HEK293T (cell line): ENCODE data around the gene UBTD1.

Experiments used
- CTCF ChIA-PET: fragments of 350-600 bp; formaldehyde crosslinking; extraction: SDS; loops from one replicate; lab custom pipeline; 2021; ENCODE audit warnings: antibody characterized with exemption, inconsistent platforms; lab: Yijun Ruan, JAX
- POLR2A ChIA-PET: fragments of 350-600 bp; formaldehyde crosslinking; extraction: SDS; loops from one replicate; lab custom pipeline; 2020; ENCODE audit warnings: antibody characterized with exemption, inconsistent platforms; lab: Yijun Ruan, JAX
- DNase-seq: peaks from one replicate; pipeline ENCODE4 v3.0.0; 2012; ENCODE audit warnings: mixed read lengths; ENCODE audit errors: extremely low spot score
- ARNT ChIP-seq: fragments of 450-650 bp; IDR thresholded peaks from 2 replicates; pipeline ENCODE4 v1.6.1; 2017; ENCODE audit warnings: mild to moderate bottlenecking
- BHLHE40 ChIP-seq: fragments of 450-650 bp; IDR thresholded peaks from 2 replicates; pipeline ENCODE4 v1.6.1; 2016; ENCODE audit warnings: mild to moderate bottlenecking, moderate library complexity, borderline replicate concordance
- CTBP1 ChIP-seq: fragments of 450-650 bp; IDR thresholded peaks from 2 replicates; pipeline ENCODE4 v1.6.1; 2016; ENCODE audit warnings: borderline replicate concordance
- ELF4 ChIP-seq: fragments of 450-650 bp; IDR thresholded peaks from 2 replicates; pipeline ENCODE4 v1.6.1; 2017; ENCODE audit warnings: antibody characterized with exemption
- FOXA1 ChIP-seq: fragments of 450-650 bp; IDR thresholded peaks from 2 replicates; pipeline ENCODE4 v1.6.1; 2016; ENCODE audit warnings: mild to moderate bottlenecking
- FOXK2 ChIP-seq: fragments of 450-650 bp; IDR thresholded peaks from 2 replicates; pipeline ENCODE4 v1.6.1; 2016; ENCODE audit warnings: mild to moderate bottlenecking
- FOXM1 ChIP-seq: fragments of 450-650 bp; IDR thresholded peaks from 2 replicates; pipeline ENCODE4 v1.6.1; 2017; ENCODE audit warnings: mild to moderate bottlenecking, borderline replicate concordance
- HDGF ChIP-seq: fragments of 450-650 bp; IDR thresholded peaks from 2 replicates; pipeline ENCODE4 v1.6.1; 2017; ENCODE audit warnings: antibody characterized with exemption, borderline replicate concordance
- L3MBTL2 ChIP-seq: fragments of 450-650 bp; conservative IDR thresholded peaks from 2 replicates; pipeline ENCODE4 v1.6.1; 2016; ENCODE audit warnings: mild to moderate bottlenecking
- LEF1 ChIP-seq: fragments of 450-650 bp; IDR thresholded peaks from 2 replicates; pipeline ENCODE4 v1.6.1; 2017; ENCODE audit warnings: mild to moderate bottlenecking, borderline replicate concordance
- NFRKB ChIP-seq: fragments of 450-650 bp; IDR thresholded peaks from 2 replicates; pipeline ENCODE4 v1.6.1; 2016; ENCODE audit warnings: mild to moderate bottlenecking, moderate library complexity
- PKNOX1 ChIP-seq: fragments of 450-650 bp; IDR thresholded peaks from 2 replicates; pipeline ENCODE4 v1.6.1; 2016
- SP1 ChIP-seq: fragments of 450-650 bp; IDR thresholded peaks from 2 replicates; pipeline ENCODE4 v1.6.1; 2017
- SUZ12 ChIP-seq: fragments of 450-650 bp; IDR thresholded peaks from 2 replicates; pipeline ENCODE4 v1.6.1; 2016; ENCODE audit warnings: mild to moderate bottlenecking
- TARDBP ChIP-seq: fragments of 450-650 bp; IDR thresholded peaks from 2 replicates; pipeline ENCODE4 v1.6.1; 2016
- ZNF384 ChIP-seq: fragments of 450-650 bp; IDR thresholded peaks from 2 replicates; pipeline ENCODE4 v1.6.1; 2016

Gene UBTD1

GRCh38 chr10:97547271-97547600, 48.5 kb downstream of the UBTD1 start:
- ChIA-PET CTCF (interaction anchor here (0.6 to 0.9 kb wide), 2 partner anchors 20 to 86 kb away, joined by 3 read pairs; no protein-coding TSS in a partner anchor), POLR2A (no interaction called here)
- no peak for DNase-seq
- TF ChIP-seq PKNOX1 = no peak
- no peak for TF ChIP-seq HDGF
- no peak for TF ChIP-seq FOXM1
- TF ChIP-seq BHLHE40 = no peak
- no peak for TF ChIP-seq ELF4
- no peak for TF ChIP-seq FOXK2
- no peak for TF ChIP-seq L3MBTL2
- TF ChIP-seq TARDBP = no peak
- TF ChIP-seq FOXA1 = no peak
- TF ChIP-seq SP1 = no peak
- TF ChIP-seq ARNT = no peak
- no peak for TF ChIP-seq LEF1
- no peak for TF ChIP-seq NFRKB
- no peak for TF ChIP-seq SUZ12
- TF ChIP-seq CTBP1 = no peak
- no peak for TF ChIP-seq ZNF384

- POLR2A ChIA-PET = no interaction called here
- DNase-seq = no peak
- CTCF ChIA-PET = no interaction called here
Observed at GRCh38 chr10:97547962-97548361, 49.2 kb downstream of the UBTD1 start.

GRCh38 chr10:97548828-97549455, 50.2 kb downstream of the UBTD1 start:
- POLR2A ChIA-PET = no interaction called here
- TF ChIP-seq L3MBTL2 (no peak), NFRKB (no peak), PKNOX1 (no peak), HDGF (no peak), LEF1 (no peak), FOXM1 (no peak), SP1 (no peak), FOXK2 (no peak), BHLHE40 (no peak), CTBP1 (no peak), SUZ12 (no peak), ELF4 (no peak), ARNT (no peak), ZNF384 (no peak), TARDBP (no peak), FOXA1 (no peak)
- CTCF ChIA-PET = interaction anchor here (0.5 to 2.8 kb wide), 3 partner anchors 11 to 15 kb away, joined by 3 to 12 read pairs (median 3); no protein-coding TSS in a partner anchor
- DNase-seq = no peak

More at GRCh38 chr10:97547962-97548361, 49.2 kb downstream of the UBTD1 start:
- no peak for TF ChIP-seq SP1
- TF ChIP-seq FOXM1 = no peak
- no peak for TF ChIP-seq PKNOX1
- TF ChIP-seq FOXA1 = no peak
- TF ChIP-seq L3MBTL2 = no peak
- no peak for TF ChIP-seq BHLHE40
- TF ChIP-seq TARDBP = no peak
- TF ChIP-seq ARNT = no peak
- no peak for TF ChIP-seq ELF4
- no peak for TF ChIP-seq CTBP1
- TF ChIP-seq NFRKB = no peak
- TF ChIP-seq SUZ12 = no peak
- no peak for TF ChIP-seq HDGF
- TF ChIP-seq FOXK2 = no peak
- TF ChIP-seq LEF1 = no peak

- no peak for TF ChIP-seq BHLHE40
- no peak for TF ChIP-seq CTBP1
- DNase-seq = no peak
- POLR2A ChIA-PET = no interaction called here
- CTCF ChIA-PET = interaction anchor here (0.6 to 2.8 kb wide), 4 partner anchors 11 to 22 kb away, joined by 3 to 12 read pairs (median 3); no protein-coding TSS in a partner anchor
Observed at GRCh38 chr10:97549587-97550322, 51.0 kb downstream of the UBTD1 start.

GRCh38 chr10:97550336-97551149, 51.8 kb downstream of the UBTD1 start:
- TF ChIP-seq FOXM1 (no peak), L3MBTL2 (no peak), FOXK2 (no peak), PKNOX1 (no peak), HDGF (no peak), SUZ12 (no peak), ARNT (no peak), CTBP1 (no peak), TARDBP (no peak), SP1 (no peak), NFRKB (no peak), BHLHE40 (no peak), FOXA1 (no peak), ZNF384 (no peak), LEF1 (no peak), ELF4 (no peak)
- DNase-seq = no peak
- ChIA-PET POLR2A (no interaction called here), CTCF (interaction anchor here (2.8 kb wide), 1 partner anchor 17 kb away, joined by 12 read pairs; no protein-coding TSS in a partner anchor)
